Cardiac septum (tissue), 1 donor: ENCODE results near the gene TMEM132E. TPM values are rescaled to one million over a fixed set of nuclear protein-coding genes. Genes with fewer than 3 reads are reported as not detected.

ENCODE experiments used
- DNase-seq: peaks from one replicate; pipeline ENCODE4 v3.0.0-alpha.2; 2020; ENCODE audit warnings: low spot score
- intact Hi-C: fragments of 100-400 bp; cut with DNase I; formaldehyde crosslinking; loops from one replicate; pipeline ENCODE4 v1.14.0; 2022
- total RNA-seq: library from RNA; stranded (reverse); fragmentation: NEBNext Ultra II Directional; extraction: Animal tissue kit (Norgen Biotek cat#: 25700); gene quantifications from one replicate; pipeline ENCODE4 v1.2.1, GENCODE V29; 2021
- donor health status: DM: no; HTN: no; CAD: no.

TMEM132E gene
- total RNA-seq, 1 donor from 2014 or later = 0.43 TPM

GRCh38 chr17:34567691-34568465, 11.5 kb upstream of the TMEM132E start:
- no peak for DNase-seq
- intact Hi-C loops = no loop called here

- intact Hi-C loops = no loop called here
- DNase-seq = no peak
Observed at GRCh38 chr17:34568953-34569352, 10.4 kb upstream of the TMEM132E start.

- intact Hi-C loops = no loop called here
- no peak for DNase-seq
Observed at GRCh38 chr17:34569591-34569990, 9.8 kb upstream of the TMEM132E start.

GRCh38 chr17:34570506-34570905, 8.9 kb upstream of the TMEM132E start:
- intact Hi-C loops = no loop called here

GRCh38 chr17:34571428-34572130, 7.8 kb upstream of the TMEM132E start:
- intact Hi-C loops = no loop called here
- no peak for DNase-seq

More at GRCh38 chr17:34570506-34570905, 8.9 kb upstream of the TMEM132E start:
- no peak for DNase-seq

GRCh38 chr17:34572483-34572882, 6.9 kb upstream of the TMEM132E start:
- intact Hi-C loops = no loop called here

GRCh38 chr17:34575182-34575581, 4.2 kb upstream of the TMEM132E start:
- intact Hi-C loops = no loop called here
- no peak for DNase-seq

More at GRCh38 chr17:34572483-34572882, 6.9 kb upstream of the TMEM132E start:
- DNase-seq = no peak

- DNase-seq = no peak
- intact Hi-C loops = no loop called here
Observed at GRCh38 chr17:34578016-34578415, 1.4 kb upstream of the TMEM132E start.

- intact Hi-C loops = no loop called here
- no peak for DNase-seq
Observed at GRCh38 chr17:34578656-34579016, 746 bp upstream of the TMEM132E start.

- intact Hi-C loops = no loop called here
- DNase-seq = no peak
Observed at GRCh38 chr17:34579979-34580684, 750 bp downstream of the TMEM132E start.

- intact Hi-C loops = no loop called here
- no peak for DNase-seq
Observed at GRCh38 chr17:34580685-34581445, 1.5 kb downstream of the TMEM132E start.

GRCh38 chr17:34581446-34582184, 2.2 kb downstream of the TMEM132E start:
- DNase-seq = no peak
- intact Hi-C loops = no loop called here

- intact Hi-C loops = no loop called here
Observed at GRCh38 chr17:34582185-34582900, 3.0 kb downstream of the TMEM132E start.

GRCh38 chr17:34582901-34583245, 3.5 kb downstream of the TMEM132E start:
- no peak for DNase-seq
- intact Hi-C loops = no loop called here

More at GRCh38 chr17:34582185-34582900, 3.0 kb downstream of the TMEM132E start:
- DNase-seq = no peak

GRCh38 chr17:34584805-34585416, 5.5 kb downstream of the TMEM132E start:
- no peak for DNase-seq
- intact Hi-C loops = no loop called here

- DNase-seq = no peak
- intact Hi-C loops = no loop called here
Observed at GRCh38 chr17:34586346-34586846, 7.0 kb downstream of the TMEM132E start.

- intact Hi-C loops = no loop called here
- DNase-seq = no peak
Observed at GRCh38 chr17:34588266-34588665, 8.9 kb downstream of the TMEM132E start.
